Right hindlimb (tissue), 1 donor: ENCODE measurements around the gene CST8.
A peak's percentile ranks its signal among the peaks of the same experiment; 100 is the strongest.
"Not testable (repeated sequence)": the region's sequence is repeated elsewhere in the genome, so short reads cannot be mapped to it uniquely, and the experiment has no call there.

Experiments used
- DNase-seq: peaks from one replicate; pipeline ENCODE4 v3.0.0-alpha.2; 2018

CST8 gene, protein sequence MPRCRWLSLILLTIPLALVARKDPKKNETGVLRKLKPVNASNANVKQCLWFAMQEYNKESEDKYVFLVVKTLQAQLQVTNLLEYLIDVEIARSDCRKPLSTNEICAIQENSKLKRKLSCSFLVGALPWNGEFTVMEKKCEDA

DNA sequence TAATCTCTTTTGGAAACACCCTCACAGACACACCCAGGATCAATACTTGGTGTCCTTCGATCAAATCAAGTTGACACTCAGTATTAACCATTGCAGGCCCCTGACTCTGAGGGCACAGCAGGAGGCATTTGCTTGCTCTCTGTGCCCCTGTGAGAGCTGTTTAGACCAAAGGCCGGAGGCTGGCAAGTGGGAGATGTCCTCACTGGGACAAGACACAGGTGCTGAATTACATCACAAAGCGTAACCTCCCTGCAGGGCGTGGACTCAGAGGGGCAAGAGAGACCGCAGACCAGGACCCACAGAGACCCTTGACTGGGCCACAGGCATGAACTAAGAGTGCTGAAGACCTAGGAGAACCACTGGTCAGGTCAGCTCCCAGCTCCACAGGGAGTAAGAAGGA is at the start of gene CST8:
CST8 (plus strand) TSS at position 301 of the 400 bp plus-strand sequence. CDS start 551 bp downstream, outside the sequence.
- no peak for DNase-seq

DNA sequence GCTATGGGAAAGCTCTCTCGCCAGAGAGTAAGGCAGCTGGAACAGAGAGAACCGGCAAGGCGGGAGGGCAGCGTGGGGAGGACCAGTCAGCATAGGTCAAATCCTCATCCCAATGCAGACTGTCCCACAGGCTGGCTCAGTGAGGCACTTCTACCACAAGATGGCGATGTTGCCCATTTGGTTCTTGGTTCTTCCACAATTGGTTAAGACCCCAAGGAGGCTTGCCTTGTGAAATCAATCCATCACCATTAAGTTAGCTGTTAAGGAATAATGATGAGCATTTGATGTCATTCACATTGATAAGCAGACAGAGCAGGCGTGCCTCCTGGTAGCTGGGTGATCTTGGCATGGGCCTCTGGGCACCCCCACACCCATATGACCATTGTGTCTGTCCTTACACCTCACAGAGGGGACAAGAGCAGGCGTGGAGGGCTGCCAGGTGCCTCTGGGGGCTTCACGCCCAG is 49.0 kb upstream of the CST8 start:
- peak; percentile 81 for DNase-seq

DNA sequence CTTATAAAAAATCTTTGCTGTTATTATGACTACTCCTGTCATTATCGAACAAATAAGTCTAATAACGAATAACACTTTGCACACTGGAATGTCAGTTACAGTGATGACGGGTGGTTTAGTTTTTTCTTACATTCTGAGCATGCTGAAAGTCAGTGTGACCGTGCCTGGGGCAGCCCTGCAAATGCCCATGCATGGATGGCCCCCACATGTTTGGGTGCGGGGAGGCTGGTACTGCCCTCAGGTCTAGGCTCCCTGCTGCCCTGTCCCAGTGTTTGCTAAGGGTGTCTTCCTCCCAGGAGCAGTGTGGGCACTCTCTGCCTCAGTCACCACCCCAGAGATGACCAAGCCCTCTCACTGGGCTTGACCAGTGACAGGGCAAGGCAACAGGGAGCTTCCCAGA is 48.5 kb upstream of the CST8 start:
- no peak for DNase-seq

DNA sequence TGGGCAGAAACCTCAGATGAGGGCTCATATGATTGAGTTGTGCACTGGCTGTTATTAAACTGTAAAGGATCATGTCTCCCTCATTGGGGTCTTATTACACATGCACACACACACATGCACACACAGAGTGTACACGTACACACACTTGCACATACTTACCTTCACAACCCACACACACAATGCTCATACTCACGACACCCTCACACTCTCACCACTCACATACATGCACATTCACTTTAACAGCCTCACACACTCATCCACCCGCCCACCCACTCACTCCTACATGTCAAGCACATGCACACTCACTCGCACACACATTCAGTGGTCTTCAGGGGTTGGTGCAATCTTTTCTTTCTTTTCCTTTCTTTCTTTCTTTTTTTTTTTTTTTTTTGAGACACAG is 46.1 kb upstream of the CST8 start:
- no peak for DNase-seq

DNA sequence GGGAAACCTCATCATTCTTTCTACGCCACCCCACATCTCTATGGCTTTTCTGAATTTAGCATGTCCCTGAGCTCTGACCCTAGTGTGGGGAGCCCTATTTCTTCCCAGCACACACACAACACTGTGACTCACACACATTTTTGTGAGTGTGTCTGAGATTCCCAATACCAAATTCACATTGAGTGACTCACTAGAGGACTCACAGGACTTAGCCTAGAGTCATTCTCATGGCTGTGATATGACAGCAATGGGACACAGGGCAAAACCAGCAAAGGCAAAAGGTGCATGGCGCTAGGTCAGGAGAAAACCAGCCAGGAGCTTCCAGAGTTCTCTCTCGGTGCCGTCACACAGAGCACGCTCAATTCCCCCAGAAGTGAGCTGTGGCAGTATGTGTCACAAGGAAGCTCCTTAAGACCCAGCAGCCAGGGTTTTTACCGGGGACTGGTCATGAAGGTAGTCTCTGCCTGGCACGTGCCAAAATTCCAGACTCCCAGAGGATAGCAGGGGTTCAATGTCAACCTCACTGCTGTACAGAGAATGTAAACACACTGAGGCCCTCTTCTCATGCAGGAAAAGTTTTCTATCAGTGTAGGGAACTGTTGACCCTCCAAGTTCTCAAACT is 45.2 kb upstream of the CST8 start:
- no peak for DNase-seq

DNA sequence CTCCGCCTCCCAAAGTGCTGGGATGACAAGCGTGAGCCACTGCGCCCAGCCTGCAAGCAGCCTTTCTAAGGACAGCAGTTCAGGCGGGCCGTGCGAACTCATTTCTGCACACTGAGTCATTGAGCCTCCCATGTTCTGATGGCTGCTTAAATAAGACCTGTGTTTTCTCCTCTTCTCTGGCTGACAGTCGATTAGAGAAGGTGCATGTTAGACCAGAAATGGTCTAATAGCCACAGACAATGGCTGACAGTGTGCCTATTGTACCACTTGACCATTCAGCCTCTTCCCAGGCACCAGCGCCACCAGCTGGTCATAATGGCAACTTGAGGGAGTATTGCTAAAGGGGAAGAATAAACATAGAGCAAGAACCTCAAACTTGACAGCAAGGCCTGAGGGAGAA is 44.4 kb upstream of the CST8 start:
- DNase-seq: peak; percentile 31

DNA sequence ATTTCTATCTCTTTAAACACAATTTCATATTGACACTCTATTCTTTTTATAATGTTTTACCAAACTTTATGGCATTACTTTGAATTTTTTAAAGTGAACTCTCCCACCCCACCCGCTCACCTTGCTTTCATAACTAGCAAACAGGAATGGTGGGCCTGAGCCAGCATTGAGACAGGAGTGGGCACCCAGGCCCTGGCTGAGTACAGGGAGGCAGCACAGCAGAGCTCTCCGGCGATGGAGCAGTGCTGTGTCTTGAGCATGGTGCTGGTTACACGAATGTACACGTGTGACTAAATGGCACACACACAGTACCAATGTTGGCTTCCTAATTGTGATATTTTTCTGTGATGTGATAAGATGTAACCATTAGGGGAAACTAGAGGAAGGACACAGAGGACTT is 42.8 kb upstream of the CST8 start:
- DNase-seq: no peak

DNA sequence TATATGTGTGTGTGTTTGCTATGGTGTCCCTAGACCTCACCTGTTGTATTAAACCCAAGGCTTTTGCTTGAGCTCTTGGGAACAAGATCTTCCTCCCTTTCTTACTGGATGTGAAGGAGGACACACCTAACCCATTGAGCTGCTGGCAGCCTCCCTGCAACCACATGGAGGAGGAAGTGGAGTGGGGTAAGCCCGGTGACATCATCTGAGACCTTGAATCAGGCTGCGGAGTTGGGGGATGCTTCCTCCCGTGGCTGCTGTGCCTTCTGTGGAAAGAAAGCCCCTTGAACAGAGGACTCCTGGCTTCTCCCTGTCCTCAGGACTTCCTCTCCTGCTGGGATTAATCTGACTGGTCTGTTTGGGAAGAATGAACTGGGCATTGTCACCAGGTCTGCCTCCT is 41.5 kb upstream of the CST8 start:
- DNase-seq: no peak

DNA sequence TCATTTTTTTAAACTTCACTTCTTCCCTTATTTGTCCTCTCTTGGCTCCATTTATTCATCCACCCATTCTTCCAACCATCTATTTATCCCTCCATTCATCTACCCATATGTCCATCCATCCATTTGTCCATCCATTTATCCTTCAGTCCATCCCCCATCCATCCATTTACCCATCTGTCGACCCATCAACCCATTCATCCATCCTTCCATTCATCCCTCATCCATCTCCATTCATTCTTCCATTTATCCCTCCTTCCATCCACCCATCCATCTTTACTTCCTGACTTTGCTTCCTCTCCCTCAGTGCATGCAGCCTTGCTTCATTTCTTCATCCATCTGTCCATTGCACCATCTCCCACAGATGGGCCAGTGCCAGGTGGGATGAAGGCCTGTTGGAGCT is 40.0 kb upstream of the CST8 start:
- DNase-seq: no peak

DNA sequence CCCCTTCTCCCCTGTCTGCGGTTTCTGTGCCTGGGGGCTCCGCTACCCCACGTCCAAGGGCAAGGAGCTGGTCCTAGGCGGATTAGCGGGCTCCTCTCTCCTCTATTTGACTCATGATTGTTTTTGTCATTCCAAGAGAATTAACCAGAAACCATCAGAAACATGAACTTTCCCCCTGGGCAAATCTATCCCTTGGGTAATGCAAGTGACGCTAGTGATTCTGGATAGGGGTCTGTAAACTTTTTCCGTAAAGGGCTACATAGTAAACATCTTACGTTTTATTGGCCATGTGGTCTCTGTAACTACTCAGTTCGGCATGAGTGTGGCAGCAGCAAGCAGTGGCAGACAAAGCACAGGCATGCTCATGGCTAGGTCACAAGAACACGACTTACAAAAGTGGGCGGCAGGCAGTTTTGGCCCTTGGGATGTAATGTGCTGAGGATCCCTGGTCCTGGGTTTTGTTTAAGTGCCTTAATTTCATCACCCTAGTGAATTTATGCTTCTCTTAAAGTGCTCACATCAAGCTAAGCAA is 38.9 kb upstream of the CST8 start:
- DNase-seq: no peak

DNA sequence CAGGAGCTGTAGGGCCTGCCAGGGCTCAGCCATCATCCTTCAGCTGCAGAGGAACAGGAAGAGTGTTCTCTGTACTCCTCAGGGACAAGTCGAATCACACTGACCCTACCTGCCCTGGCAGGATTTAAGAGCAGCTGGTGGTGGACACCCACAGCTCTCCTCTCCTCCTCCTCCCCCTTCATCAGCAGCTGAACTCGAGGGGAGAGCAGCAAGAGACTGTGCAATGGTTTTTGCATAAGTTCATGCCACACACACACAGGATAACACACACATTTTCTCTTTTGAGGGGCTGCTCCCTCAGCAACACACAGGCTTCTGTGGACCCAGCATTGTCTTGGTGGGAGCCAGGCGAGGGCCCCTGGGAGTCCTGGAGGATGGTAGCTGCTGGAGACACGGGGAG is 38.1 kb upstream of the CST8 start, which contains the start of gene CST11:
CST11 (minus strand) TSS at position 101 of the 400 bp plus-strand sequence; CDS start at position 36, 65 bp downstream.
- DNase-seq: no peak

DNA sequence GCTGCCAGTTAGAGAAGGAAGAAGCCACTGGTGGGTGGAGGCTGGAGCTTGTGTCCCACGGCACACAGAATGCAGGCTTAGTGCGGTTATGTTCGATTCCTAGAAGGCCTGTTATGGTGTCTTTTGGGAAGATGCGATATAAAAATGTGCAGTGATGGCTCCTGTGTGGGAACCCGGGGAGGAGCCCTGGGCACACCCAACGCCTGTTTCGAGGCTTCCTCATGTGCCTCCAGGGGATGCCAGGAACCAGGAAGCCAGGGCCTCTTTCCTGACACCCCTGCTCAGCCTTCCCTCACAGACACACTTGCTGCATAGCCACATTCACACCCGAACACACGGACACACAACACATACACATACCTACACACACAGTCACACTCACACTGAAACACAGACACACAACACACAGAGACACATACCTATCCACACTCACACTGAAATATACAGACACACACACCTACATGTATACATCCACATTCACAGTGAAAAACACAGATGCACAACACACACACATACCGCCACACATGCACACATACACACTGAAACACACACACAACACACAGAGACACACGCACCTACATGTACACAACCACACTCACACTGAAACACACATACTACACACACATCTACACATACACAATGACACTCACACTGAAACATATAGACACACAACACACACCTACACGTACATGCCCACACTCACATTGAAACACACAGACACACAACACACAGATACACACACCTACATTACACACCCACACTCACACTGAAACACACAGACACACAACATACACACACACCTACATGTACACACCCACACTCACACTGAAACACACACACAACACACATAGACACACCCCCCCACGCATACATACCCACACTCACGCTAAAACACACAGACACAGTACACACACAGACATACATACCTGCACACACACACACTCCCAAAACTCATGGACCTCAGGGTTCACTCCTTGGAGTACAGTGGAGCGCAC is 37.1 kb upstream of the CST8 start:
- DNase-seq: no peak

DNA sequence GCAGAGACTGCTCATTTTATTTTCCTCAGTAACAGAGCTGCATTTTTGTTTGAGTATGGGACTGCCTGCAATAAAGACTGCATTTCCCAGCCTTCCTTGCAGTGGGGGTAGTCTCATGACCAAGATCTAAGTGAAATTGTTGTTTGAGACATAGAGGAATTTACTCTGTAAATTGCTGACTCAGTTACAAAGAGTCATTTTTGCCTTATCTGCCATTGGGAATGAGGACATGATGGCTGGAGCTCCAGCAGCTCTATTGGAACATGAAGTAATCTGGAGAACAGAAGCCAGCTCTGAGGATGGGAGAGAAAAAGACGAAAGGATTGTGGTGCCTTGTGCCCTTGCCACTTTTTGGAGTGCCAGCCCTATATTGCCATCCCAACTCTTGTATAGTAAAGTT is 36.1 kb upstream of the CST8 start:
- no peak for DNase-seq

DNA sequence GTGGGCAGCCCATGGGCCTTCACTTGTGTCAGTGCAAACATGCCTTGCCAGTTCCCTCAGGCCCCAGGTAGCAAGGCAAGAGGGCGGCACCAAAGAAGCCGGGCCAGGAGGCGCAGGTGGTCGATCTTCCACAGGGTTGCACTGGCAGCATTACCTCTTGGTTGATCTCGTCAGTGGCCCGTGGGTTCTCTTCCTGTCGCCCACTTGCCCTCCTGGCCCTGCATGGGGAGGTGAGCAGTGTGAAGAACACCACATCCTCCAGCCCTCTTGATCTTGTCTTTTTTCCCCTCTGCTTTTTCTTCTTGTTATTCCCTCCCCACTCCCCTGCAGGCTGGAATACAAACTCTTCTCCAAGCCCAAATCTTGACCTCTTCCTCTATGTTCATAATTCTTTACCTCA is 35.3 kb upstream of the CST8 start:
- DNase-seq: no peak

DNA sequence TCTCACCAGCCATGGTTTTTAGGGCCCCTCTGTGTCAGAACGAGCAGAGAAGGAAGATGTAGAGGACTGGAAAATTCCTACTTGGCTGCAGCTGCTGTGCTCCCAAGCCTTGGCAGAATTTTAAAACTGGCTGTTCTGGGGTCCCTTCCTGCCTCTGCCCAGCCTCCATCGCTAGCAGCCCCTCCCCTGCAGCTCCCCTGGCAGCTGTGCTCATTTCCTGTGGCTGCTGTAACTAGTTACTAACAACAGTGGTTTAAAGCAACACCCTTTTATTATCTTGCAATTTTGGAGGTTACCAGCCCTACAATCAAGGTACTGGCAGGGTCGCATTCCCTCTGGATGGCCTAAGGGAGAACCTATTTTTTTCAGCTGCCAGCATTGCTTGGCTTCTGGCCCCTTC is 34.5 kb upstream of the CST8 start:
- peak; percentile 51 for DNase-seq

DNA sequence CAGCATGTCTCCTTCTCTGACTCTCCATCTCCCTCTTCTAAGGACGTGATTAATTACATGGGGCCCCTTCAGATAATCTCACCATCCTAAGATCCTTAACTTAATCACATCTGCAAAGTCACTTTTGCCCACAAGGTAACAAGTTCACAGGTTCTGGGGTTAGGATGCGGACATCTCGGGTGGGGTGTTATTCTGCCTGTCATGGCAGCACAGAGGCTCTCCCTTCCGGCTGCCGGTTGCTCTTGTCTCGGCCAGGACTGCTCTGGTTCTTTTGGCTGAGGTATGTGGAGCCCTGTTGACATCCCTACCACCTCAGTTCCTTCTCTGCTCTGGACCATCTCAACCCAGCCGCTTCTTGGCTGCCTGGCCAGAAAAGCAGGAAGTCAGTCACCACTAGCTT is 34.0 kb upstream of the CST8 start:
- no peak for DNase-seq

DNA sequence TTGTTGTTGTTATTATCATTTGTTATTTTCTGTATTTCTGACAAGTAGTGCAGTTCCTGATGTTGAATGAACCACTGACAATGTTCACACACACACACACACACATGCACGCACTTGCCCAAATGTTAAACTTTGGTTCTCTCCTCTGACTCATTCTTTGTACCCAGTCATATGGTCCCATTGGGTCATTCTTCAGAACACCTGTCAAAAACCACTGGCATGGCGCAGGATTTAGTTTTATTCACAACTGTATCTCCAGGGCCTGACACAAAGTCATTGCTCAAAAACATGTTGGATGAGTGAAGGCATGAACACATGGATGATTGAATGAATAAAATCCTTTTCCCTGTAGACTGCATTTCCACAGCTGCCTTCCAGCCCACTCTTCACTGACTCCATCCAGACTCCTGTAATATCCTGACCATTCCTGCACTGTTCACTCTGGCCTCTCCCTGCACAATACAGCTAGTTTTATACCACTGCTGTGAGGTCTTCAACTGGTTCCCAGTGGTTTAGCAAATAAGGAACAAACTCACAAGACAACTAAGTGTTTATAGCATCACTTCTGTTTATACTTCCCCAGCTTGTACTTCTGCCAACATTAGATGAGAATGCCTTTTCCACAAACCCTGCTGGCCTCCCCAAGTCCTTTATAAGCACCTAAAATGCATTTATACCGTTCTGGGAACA is 31.3 kb upstream of the CST8 start:
- no peak for DNase-seq

DNA sequence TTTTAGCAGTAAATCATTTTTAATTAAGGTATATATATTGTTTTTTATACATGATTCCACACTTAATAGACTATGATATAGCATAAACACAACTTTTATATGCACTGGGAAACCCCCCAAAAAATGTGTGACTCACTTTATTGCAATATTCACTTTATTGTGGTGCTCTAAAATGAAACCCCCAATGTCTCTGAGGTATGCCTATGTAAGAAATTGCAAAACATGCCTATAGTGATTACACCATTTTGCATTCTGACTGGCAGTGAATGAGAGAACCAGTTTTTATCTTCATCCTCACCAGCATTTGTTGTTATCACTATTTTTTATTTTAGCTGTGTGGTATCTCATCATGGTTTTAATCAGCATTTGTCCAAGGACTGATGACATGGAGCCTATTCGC is 29.7 kb upstream of the CST8 start:
- DNase-seq: no peak

DNA sequence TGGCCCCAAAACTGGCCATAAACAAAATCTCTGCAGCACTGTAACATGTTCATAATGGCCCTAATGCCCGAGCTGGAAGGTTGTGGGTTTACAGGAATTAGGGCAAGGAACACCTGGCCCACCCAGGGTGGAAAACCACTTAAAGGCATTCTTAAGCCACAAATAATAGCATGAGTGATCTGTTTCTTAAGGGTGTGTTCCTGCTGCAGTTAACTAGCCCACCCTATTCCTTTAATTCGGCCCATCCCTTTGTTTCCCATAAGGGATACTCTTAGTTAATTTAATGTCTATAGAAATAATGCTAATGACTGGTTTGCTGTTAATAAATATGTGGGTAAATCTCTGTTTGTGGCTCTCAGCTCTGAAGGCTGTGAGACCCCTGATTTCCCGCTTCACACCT is 24.0 kb upstream of the CST8 start:
- DNase-seq: not testable (repeated sequence)

DNA sequence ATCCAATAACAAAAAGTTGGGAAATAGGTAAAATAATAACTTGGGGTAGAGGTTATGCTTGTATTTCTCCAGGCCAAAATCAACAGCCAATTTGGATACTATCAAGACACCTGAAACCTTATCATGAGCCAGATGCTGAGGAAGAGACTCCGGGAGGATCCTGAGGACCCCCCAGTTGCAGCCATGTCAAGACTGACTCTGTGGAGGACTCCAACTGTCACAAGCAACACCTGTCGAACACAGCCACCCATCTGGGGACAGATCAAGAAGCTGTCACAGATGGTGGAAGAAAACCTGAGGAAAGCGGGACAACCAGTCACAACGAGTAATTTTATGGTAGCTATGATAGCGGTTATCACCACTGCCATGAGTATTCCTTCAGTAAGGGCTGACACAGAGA is 18.6 kb upstream of the CST8 start:
- DNase-seq: not testable (repeated sequence)

DNA sequence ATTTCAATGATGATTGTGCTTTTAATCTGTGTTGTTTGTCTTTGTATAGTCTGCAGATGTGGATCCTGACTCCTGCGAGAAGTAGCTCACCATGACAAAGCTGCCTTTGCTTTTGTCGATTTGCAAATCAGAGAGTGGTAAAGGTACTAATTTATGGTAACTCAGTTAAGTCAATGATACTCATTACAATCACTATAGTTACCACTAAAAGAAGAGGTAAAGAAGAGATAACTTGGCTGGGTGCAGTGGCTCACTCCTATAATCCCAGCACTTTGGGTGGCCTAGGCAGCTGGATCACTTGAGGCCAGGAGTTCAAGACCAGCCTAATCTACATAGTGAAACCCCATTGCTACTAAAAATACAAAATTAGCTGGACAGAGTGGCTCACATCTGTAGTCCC is 17.6 kb upstream of the CST8 start:
- not testable (repeated sequence) for DNase-seq

DNA sequence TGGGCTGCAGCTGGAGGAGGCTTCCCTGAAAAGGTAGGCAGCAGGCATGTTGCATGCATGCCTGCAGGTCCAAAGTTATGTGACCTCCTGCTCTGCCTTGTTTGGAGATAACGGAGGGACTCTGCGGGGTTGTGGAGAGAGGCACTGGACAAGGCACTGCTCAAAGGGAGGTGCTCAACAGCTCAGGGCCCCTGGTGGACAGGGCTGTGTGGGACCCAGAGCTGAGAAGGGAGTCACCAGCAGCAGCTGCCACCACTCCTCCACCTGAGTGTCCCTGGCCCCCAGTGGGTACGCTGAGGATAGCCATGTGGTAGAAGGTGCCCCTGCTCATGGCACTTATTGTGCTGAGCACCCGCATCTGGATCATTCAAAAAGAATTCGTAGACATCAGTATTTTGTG is 15.5 kb upstream of the CST8 start:
- no peak for DNase-seq
